ENCODE results near the gene SAMD11. TPM values are rescaled to one million over a fixed set of nuclear protein-coding genes. Genes with fewer than 3 reads are reported as not detected.

The SAMD11 gene
- polyA plus RNA-seq, 1 donor from 2014 or later = 21.6 TPM

DNA sequence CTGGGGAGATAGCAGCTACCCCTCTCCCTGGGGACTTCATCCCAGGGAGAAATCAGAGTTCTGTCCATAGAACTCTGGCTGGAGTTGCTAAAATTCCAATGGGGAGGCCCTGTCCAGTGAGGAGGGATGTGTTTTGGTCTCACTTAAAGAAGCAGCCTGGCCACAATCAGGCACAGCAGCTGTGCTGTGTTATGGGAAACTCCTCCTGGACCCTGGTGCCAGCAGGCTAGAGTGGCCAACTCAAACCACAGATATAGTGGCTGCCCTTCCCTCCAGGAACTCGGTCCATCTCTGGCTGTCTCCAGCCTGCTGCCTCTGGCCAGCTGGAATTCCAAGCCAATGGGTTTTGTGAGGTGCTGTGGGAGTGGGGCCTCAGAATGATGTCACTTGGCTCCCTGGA lies 37.4 kb upstream of the SAMD11 start:
- Histone ChIP-seq H3K4me3 (ENCODE audit: low read length) (no peak overlapping the region), H3K4me2 (ENCODE audit: low read length) (no peak overlapping the region), H3K27me3 (ENCODE audit: insufficient read depth, low read depth, low read length) (peaks cover 7% of the 10 kb centered on the region), H3K36me3 (ENCODE audit: insufficient read depth, low read length) (no peaks in the 10 kb centered on the region), H3K9ac (ENCODE audit: low read length) (no peak overlapping the region), H3F3A (ENCODE audit: insufficient read depth, low read length, poor library complexity, severe bottlenecking) (no peaks in the 10 kb centered on the region), H3K9me3 (ENCODE audit: low read length) (no peaks in the 10 kb centered on the region), H3K9me2 (ENCODE audit: insufficient read depth, low read length) (no peaks in the 10 kb centered on the region), H3K79me2 (replicated peaks; ENCODE audit: insufficient read depth, low read length) (no peaks in the 10 kb centered on the region), H3K27ac (ENCODE audit: low read length) (no peak overlapping the region), H2AFZ (ENCODE audit: low read depth, low read length) (no peak overlapping the region), H4K20me1 (ENCODE audit: insufficient read depth) (no peaks in the 10 kb centered on the region)
- TF ChIP-seq POLR2AphosphoS5 (IDR thresholded peaks at IDR 0.05) (no peak), SMC3 (conservative IDR thresholded peaks at IDR 0.05; ENCODE audit: poor library complexity) (no peak), RAD21 (conservative IDR thresholded peaks at IDR 0.05) (no peak), MXI1 (conservative IDR thresholded peaks at IDR 0.05; ENCODE audit: poor library complexity, severe bottlenecking) (no peak), TAF1 (IDR thresholded peaks at IDR 0.05; ENCODE audit: low read depth) (no peak), EZH2 (IDR thresholded peaks at IDR 0.05; ENCODE audit: borderline replicate concordance, insufficient read depth, low read length, poor library complexity, severe bottlenecking) (no peak), EP300 (conservative IDR thresholded peaks at IDR 0.05; ENCODE audit: poor library complexity, severe bottlenecking) (no peak)
- TF ChIP-seq, protein P1, sequence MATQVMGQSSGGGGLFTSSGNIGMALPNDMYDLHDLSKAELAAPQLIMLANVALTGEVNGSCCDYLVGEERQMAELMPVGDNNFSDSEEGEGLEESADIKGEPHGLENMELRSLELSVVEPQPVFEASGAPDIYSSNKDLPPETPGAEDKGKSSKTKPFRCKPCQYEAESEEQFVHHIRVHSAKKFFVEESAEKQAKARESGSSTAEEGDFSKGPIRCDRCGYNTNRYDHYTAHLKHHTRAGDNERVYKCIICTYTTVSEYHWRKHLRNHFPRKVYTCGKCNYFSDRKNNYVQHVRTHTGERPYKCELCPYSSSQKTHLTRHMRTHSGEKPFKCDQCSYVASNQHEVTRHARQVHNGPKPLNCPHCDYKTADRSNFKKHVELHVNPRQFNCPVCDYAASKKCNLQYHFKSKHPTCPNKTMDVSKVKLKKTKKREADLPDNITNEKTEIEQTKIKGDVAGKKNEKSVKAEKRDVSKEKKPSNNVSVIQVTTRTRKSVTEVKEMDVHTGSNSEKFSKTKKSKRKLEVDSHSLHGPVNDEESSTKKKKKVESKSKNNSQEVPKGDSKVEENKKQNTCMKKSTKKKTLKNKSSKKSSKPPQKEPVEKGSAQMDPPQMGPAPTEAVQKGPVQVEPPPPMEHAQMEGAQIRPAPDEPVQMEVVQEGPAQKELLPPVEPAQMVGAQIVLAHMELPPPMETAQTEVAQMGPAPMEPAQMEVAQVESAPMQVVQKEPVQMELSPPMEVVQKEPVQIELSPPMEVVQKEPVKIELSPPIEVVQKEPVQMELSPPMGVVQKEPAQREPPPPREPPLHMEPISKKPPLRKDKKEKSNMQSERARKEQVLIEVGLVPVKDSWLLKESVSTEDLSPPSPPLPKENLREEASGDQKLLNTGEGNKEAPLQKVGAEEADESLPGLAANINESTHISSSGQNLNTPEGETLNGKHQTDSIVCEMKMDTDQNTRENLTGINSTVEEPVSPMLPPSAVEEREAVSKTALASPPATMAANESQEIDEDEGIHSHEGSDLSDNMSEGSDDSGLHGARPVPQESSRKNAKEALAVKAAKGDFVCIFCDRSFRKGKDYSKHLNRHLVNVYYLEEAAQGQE (IDR thresholded peaks at IDR 0.05; ENCODE audit: borderline replicate concordance) = no peak
- TF ChIP-seq, protein P2, sequence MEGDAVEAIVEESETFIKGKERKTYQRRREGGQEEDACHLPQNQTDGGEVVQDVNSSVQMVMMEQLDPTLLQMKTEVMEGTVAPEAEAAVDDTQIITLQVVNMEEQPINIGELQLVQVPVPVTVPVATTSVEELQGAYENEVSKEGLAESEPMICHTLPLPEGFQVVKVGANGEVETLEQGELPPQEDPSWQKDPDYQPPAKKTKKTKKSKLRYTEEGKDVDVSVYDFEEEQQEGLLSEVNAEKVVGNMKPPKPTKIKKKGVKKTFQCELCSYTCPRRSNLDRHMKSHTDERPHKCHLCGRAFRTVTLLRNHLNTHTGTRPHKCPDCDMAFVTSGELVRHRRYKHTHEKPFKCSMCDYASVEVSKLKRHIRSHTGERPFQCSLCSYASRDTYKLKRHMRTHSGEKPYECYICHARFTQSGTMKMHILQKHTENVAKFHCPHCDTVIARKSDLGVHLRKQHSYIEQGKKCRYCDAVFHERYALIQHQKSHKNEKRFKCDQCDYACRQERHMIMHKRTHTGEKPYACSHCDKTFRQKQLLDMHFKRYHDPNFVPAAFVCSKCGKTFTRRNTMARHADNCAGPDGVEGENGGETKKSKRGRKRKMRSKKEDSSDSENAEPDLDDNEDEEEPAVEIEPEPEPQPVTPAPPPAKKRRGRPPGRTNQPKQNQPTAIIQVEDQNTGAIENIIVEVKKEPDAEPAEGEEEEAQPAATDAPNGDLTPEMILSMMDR (IDR thresholded peaks at IDR 0.05; ENCODE audit: poor library complexity, severe bottlenecking) = no peak

DNA sequence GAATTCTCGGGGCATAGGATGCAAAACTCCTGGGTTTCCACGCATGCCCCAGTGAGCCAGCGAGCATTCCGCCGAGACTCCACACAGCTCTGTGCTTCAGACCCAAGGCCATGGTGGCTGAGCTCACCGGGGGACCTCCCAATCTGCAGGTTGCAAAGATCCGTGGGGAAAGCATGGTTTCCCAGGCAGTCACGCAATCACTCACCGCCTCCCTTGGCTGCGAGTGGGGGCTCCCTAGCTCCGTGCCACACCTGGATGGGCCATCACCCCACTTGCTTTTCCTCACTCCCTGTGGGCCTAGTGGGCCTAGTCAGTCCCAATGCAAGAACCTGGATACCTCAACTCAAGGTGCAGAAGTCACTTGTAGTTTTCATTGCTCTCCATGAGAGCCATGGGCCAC lies 37.0 kb upstream of the SAMD11 start:
- H3K4me3 ChIP-seq (ENCODE audit: low read length) = no peak overlapping the region
- H3K4me2 ChIP-seq (ENCODE audit: low read length) = no peak overlapping the region
- H3K9me2 ChIP-seq (ENCODE audit: insufficient read depth, low read length) = no peaks in the 10 kb centered on the region
- no peaks in the 10 kb centered on the region for H4K20me1 ChIP-seq (ENCODE audit: insufficient read depth)
- TF ChIP-seq TAF1 (IDR thresholded peaks at IDR 0.05; ENCODE audit: low read depth) = no peak
- no peak for TF ChIP-seq MXI1 (conservative IDR thresholded peaks at IDR 0.05; ENCODE audit: poor library complexity, severe bottlenecking)
- TF ChIP-seq SMC3 (conservative IDR thresholded peaks at IDR 0.05; ENCODE audit: poor library complexity) = no peak
- no peak for TF ChIP-seq RAD21 (conservative IDR thresholded peaks at IDR 0.05)
- no peak for TF ChIP-seq EZH2 (IDR thresholded peaks at IDR 0.05; ENCODE audit: borderline replicate concordance, insufficient read depth, low read length, poor library complexity, severe bottlenecking)
- no peak for TF ChIP-seq EP300 (conservative IDR thresholded peaks at IDR 0.05; ENCODE audit: poor library complexity, severe bottlenecking)
- TF ChIP-seq, protein P1 (IDR thresholded peaks at IDR 0.05; ENCODE audit: borderline replicate concordance) = no peak
- TF ChIP-seq POLR2AphosphoS5 (IDR thresholded peaks at IDR 0.05) = no peak
- TF ChIP-seq, protein P2 (IDR thresholded peaks at IDR 0.05; ENCODE audit: poor library complexity, severe bottlenecking) = no peak
- H3K9ac ChIP-seq (ENCODE audit: low read length) = no peak overlapping the region
- H2AFZ ChIP-seq (ENCODE audit: low read depth, low read length) = no peak overlapping the region
- no peaks in the 10 kb centered on the region for H3F3A ChIP-seq (ENCODE audit: insufficient read depth, low read length, poor library complexity, severe bottlenecking)
- H3K36me3 ChIP-seq (ENCODE audit: insufficient read depth, low read length) = no peaks in the 10 kb centered on the region
- no peaks in the 10 kb centered on the region for H3K79me2 ChIP-seq (replicated peaks; ENCODE audit: insufficient read depth, low read length)
- no peaks in the 10 kb centered on the region for H3K9me3 ChIP-seq (ENCODE audit: low read length)
- H3K27ac ChIP-seq (ENCODE audit: low read length) = no peak overlapping the region
- H3K27me3 ChIP-seq (ENCODE audit: insufficient read depth, low read depth, low read length) = peaks cover 7% of the 10 kb centered on the region

Measured in neural cell (in vitro differentiated cells).